HepG2 (cell line): Measurements from ENCODE around the gene CCDC170. TPM values are rescaled to one million over a fixed set of nuclear protein-coding genes. Genes with fewer than 3 reads are reported as not detected.

ENCODE experiments used
- BRD4 ChIP-seq: sonication (generic); formaldehyde crosslinking; IDR thresholded peaks from 2 replicates; pipeline ENCODE4 v1.4.0; 2020; ENCODE audit warnings: missing genetic modification reagents
- HDAC2 ChIP-seq: sonication (generic); formaldehyde crosslinking; IDR thresholded peaks from 2 replicates; pipeline ENCODE4 v1.4.0; 2020; ENCODE audit warnings: missing genetic modification reagents
- HNRNPL ChIP-seq: fragments of 200-400 bp; formaldehyde crosslinking; IDR thresholded peaks from 2 replicates; pipeline ENCODE4 v1.6.1; 2017; ENCODE audit warnings: mild to moderate bottlenecking, low read depth, low read length
- HOXA3 ChIP-seq: sonication (generic); formaldehyde crosslinking; IDR thresholded peaks from 2 replicates; pipeline ENCODE4 v1.5.0; 2020; ENCODE audit warnings: missing genetic modification reagents
- KDM5B ChIP-seq: sonication (generic); formaldehyde crosslinking; IDR thresholded peaks from 2 replicates; pipeline ENCODE4 v1.4.0; 2020; ENCODE audit warnings: missing genetic modification reagents, mild to moderate bottlenecking, borderline replicate concordance
- KLF13 ChIP-seq: sonication (generic); formaldehyde crosslinking; IDR thresholded peaks from 2 replicates; pipeline ENCODE4 v1.4.0; 2020; ENCODE audit warnings: mild to moderate bottlenecking, missing genetic modification reagents
- KLF6 ChIP-seq: IDR thresholded peaks from 2 replicates; pipeline ENCODE4 v1.8.0; 2016; ENCODE audit warnings: missing biosample characterization, missing genetic modification reagents
- MBD4 ChIP-seq: IDR thresholded peaks from 2 replicates; pipeline ENCODE4 v1.6.1; 2012; ENCODE audit warnings: low read length, inconsistent platforms, borderline replicate concordance
- MIXL1 ChIP-seq: IDR thresholded peaks from 2 replicates; pipeline ENCODE4 v1.6.1; 2016
- MTF2 ChIP-seq: sonication (generic); formaldehyde crosslinking; IDR thresholded peaks from 2 replicates; pipeline ENCODE4 v1.5.0; 2020; ENCODE audit warnings: missing genetic modification reagents, borderline replicate concordance
- NFKB2 ChIP-seq: sonication (generic); formaldehyde crosslinking; IDR thresholded peaks from 2 replicates; pipeline ENCODE4 v1.4.0; 2020; ENCODE audit warnings: missing genetic modification reagents, borderline replicate concordance
- PLRG1 ChIP-seq: fragments of 450-650 bp; conservative IDR thresholded peaks from 2 replicates; pipeline ENCODE4 v1.6.1; 2016
- POLR2A ChIP-seq, 2 experiments: IDR thresholded peaks; 2 replicates each; pipeline ENCODE4 v1.6.1; 2011; ENCODE audit warnings: low read depth in 2 of 2, low read length in 2 of 2, mild to moderate bottlenecking in 1 of 2, moderate library complexity in 1 of 2; ENCODE audit not compliant: insufficient read depth in 1 of 2
- RNF2 ChIP-seq: fragments of 450-650 bp; conservative IDR thresholded peaks from 2 replicates; pipeline ENCODE4 v1.6.1; 2016; ENCODE audit warnings: low read depth
- RXRA ChIP-seq: sonication (generic); formaldehyde crosslinking; IDR thresholded peaks from 2 replicates; pipeline ENCODE4 v1.5.1; 2020; ENCODE audit warnings: missing genetic modification reagents
- SKI ChIP-seq: fragments of 450-650 bp; IDR thresholded peaks from one replicate; pipeline ENCODE4 v1.6.1; 2018; ENCODE audit warnings: mild to moderate bottlenecking; ENCODE audit not compliant: partially characterized antibody
- YY1 ChIP-seq: IDR thresholded peaks from 2 replicates; pipeline ENCODE4 v1.6.1; 2011; ENCODE audit warnings: low read length, low read depth, moderate library complexity, mild to moderate bottlenecking; ENCODE audit not compliant: insufficient read depth, insufficient replicate concordance
- ZBTB7B ChIP-seq: sonication (generic); formaldehyde crosslinking; IDR thresholded peaks from 2 replicates; pipeline ENCODE4 v1.4.0; 2020; ENCODE audit warnings: missing genetic modification reagents
- ZC3H4 ChIP-seq: sonication (generic); formaldehyde crosslinking; IDR thresholded peaks from 2 replicates; pipeline ENCODE4 v1.4.0; 2020; ENCODE audit warnings: missing genetic modification reagents, borderline replicate concordance
- ZNF121 ChIP-seq: sonication (generic); formaldehyde crosslinking; IDR thresholded peaks from 2 replicates; pipeline ENCODE4 v1.5.0; 2020; ENCODE audit warnings: mild to moderate bottlenecking, missing genetic modification reagents
- ZNF335 ChIP-seq: sonication (generic); formaldehyde crosslinking; IDR thresholded peaks from 2 replicates; pipeline ENCODE4 v1.4.0; 2020; ENCODE audit warnings: missing genetic modification reagents
- ZSCAN12 ChIP-seq: sonication (generic); formaldehyde crosslinking; IDR thresholded peaks from 2 replicates; pipeline ENCODE4 v1.9.0; 2021; ENCODE audit warnings: mild to moderate bottlenecking, missing genetic modification reagents
- ZSCAN21 ChIP-seq: sonication (generic); formaldehyde crosslinking; IDR thresholded peaks from 2 replicates; pipeline ENCODE4 v1.8.0; 2022; ENCODE audit warnings: mild to moderate bottlenecking, missing genetic modification reagents, moderate library complexity, borderline replicate concordance
- polyA plus RNA-seq, 8 experiments: library from polyadenylated mRNA; depleted of rRNA in 3 of 8; stranded (reverse) in 7 of 8; unstranded in 1 of 8; fragments of >200 nt; fragmentation: Illumina TruSeq in 4 of 8; extraction: Trizol in 4 of 8; gene quantifications; 2 replicates each; pipeline versions ENCODE4 v1.2.1 to v1.2.3, GENCODE V29; 2011 to 2016; ENCODE audit warnings: low read depth in 4 of 8, missing spikeins in 1 of 8, mixed read lengths in 1 of 8; ENCODE audit not compliant: insufficient read depth in 1 of 8
- total RNA-seq, 5 experiments: library from RNA; depleted of rRNA; stranded (reverse); fragments of >200 nt; fragmentation: Illumina TruSeq; extraction: Trizol; gene quantifications; 2 replicates each; pipeline ENCODE4 v1.2.3, GENCODE V29; 2016; ENCODE audit warnings: low read depth in 1 of 5
- TF ChIP-seq, protein P1 (sequence below): sonication (generic); formaldehyde crosslinking; IDR thresholded peaks from 2 replicates; pipeline ENCODE4 v1.4.0; 2020; ENCODE audit warnings: low read depth, missing genetic modification reagents
- TF ChIP-seq, protein P2 (sequence below): sonication (generic); formaldehyde crosslinking; IDR thresholded peaks from 2 replicates; pipeline ENCODE4 v1.8.0; 2022; ENCODE audit warnings: low read depth, missing genetic modification reagents
- TF ChIP-seq, protein P3 (sequence below): sonication (generic); formaldehyde crosslinking; IDR thresholded peaks from 2 replicates; pipeline ENCODE4 v1.5.0; 2020; ENCODE audit warnings: mild to moderate bottlenecking, low read depth, missing genetic modification reagents, borderline replicate concordance
- TF ChIP-seq, protein P4 (sequence below): sonication (generic); formaldehyde crosslinking; IDR thresholded peaks from 2 replicates; pipeline ENCODE4 v1.4.0; 2020; ENCODE audit warnings: missing genetic modification reagents

CCDC170 gene
- total and polyA plus RNA-seq, 2 of the 13 experiments (the other 11 are each of a cell fraction or from before 2014, with no cell fraction given): 0.90 to 5.1 TPM

DNA sequence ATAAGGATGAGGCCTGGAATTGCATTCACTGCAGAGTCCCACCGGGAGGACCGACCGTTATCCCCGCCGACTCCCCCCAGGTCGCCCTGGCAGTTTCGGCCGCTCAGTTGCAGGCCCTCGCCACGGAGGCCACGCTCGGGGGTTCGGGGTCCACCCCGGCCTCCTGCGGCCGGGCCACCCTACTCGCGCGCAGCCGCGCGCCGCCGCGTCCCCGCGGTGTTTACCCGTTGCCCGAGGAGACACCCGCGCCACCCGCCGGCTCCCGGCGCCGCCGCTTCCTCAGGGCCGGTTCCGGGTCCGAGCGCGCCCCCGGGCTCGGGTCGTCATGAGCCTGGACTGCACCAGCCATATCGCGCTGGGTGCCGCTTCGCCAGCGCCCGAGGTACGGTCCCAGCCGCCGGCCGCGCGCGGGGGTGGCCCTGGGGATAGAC, at the start of gene CCDC170 (continued):
- TF ChIP-seq, protein P1, sequence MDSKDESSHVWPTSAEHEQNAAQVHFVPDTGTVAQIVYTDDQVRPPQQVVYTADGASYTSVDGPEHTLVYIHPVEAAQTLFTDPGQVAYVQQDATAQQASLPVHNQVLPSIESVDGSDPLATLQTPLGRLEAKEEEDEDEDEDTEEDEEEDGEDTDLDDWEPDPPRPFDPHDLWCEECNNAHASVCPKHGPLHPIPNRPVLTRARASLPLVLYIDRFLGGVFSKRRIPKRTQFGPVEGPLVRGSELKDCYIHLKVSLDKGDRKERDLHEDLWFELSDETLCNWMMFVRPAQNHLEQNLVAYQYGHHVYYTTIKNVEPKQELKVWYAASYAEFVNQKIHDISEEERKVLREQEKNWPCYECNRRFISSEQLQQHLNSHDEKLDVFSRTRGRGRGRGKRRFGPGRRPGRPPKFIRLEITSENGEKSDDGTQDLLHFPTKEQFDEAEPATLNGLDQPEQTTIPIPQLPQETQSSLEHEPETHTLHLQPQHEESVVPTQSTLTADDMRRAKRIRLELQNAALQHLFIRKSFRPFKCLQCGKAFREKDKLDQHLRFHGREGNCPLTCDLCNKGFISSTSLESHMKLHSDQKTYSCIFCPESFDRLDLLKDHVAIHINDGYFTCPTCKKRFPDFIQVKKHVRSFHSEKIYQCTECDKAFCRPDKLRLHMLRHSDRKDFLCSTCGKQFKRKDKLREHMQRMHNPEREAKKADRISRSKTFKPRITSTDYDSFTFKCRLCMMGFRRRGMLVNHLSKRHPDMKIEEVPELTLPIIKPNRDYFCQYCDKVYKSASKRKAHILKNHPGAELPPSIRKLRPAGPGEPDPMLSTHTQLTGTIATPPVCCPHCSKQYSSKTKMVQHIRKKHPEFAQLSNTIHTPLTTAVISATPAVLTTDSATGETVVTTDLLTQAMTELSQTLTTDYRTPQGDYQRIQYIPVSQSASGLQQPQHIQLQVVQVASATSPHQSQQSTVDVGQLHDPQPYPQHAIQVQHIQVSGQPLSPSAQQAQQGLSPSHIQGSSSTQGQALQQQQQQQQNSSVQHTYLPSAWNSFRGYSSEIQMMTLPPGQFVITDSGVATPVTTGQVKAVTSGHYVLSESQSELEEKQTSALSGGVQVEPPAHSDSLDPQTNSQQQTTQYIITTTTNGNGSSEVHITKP (CRISPR knock-in tag): 0 out of 2 replicates have a peak, but pooled peaks have one; percentile 5
- TF ChIP-seq NFKB2 (CRISPR knock-in tag) (peak; percentile 53; the same call in 1 of the 2 replicates), ZNF121 (CRISPR knock-in tag) (peak; percentile 71; the same call in 1 of the 2 replicates), SKI (peak; percentile 73), MTF2 (CRISPR knock-in tag) (peak; percentile 78), YY1 (peak; percentile 50), RNF2 (peak; percentile 57), PLRG1 (no peak), HDAC2 (CRISPR knock-in tag) (peak; percentile 8; the same call in 1 of the 2 replicates), BRD4 (CRISPR knock-in tag) (peak; percentile 72), ZNF335 (CRISPR knock-in tag) (no peak), KDM5B (peak; percentile 70), RXRA (CRISPR knock-in tag) (peak; percentile 11; the same call in 1 of the 2 replicates), ZSCAN12 (CRISPR knock-in tag) (no peak), ZBTB7B (CRISPR knock-in tag) (peak; percentile 85), MIXL1 (CRISPR knock-in tag) (0 out of 2 replicates have a peak, but pooled peaks have one; percentile 10), KLF6 (no peak; the same call in 1 of the 2 replicates), MBD4 (no peak), HNRNPL (peak; percentile 76; the same call in 1 of the 2 replicates), HOXA3 (CRISPR knock-in tag) (peak; percentile 25; the same call in 1 of the 2 replicates), ZSCAN21 (CRISPR knock-in tag) (peak; percentile 44; the same call in 1 of the 2 replicates), ZC3H4 (no peak), KLF13 (peak; percentile 91), POLR2A (IDR thresholded peaks at IDR 0.05; ENCODE audit: insufficient read depth in 1 of 2, low read depth in 2 of 2, low read length in 2 of 2) (peak; percentile 67 to 83; a peak in 3 of 4 replicates)
- TF ChIP-seq, protein P2, sequence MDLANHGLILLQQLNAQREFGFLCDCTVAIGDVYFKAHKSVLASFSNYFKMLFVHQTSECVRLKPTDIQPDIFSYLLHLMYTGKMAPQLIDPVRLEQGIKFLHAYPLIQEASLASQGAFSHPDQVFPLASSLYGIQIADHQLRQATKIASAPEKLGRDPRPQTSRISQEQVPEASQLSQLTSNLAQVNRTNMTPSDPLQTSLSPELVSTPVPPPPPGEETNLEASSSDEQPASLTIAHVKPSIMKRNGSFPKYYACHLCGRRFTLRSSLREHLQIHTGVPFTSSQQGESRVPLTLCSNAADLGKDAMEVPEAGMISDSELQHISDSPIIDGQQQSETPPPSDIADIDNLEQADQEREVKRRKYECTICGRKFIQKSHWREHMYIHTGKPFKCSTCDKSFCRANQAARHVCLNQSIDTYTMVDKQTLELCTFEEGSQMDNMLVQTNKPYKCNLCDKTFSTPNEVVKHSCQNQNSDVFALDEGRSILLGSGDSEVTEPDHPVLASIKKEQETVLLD (CRISPR knock-in tag): peak; percentile 81
- TF ChIP-seq, protein P3, sequence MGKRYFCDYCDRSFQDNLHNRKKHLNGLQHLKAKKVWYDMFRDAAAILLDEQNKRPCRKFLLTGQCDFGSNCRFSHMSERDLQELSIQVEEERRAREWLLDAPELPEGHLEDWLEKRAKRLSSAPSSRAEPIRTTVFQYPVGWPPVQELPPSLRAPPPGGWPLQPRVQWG (CRISPR knock-in tag): no peak
- TF ChIP-seq, protein P4, sequence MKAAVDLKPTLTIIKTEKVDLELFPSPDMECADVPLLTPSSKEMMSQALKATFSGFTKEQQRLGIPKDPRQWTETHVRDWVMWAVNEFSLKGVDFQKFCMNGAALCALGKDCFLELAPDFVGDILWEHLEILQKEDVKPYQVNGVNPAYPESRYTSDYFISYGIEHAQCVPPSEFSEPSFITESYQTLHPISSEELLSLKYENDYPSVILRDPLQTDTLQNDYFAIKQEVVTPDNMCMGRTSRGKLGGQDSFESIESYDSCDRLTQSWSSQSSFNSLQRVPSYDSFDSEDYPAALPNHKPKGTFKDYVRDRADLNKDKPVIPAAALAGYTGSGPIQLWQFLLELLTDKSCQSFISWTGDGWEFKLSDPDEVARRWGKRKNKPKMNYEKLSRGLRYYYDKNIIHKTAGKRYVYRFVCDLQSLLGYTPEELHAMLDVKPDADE (CRISPR knock-in tag): no peak
